Fibroblast of villous mesenchyme (primary cell): Measurements from ENCODE around the gene DRD3. TPM values are rescaled to one million over a fixed set of nuclear protein-coding genes. Genes with fewer than 3 reads are reported as not detected.

Experiments
- DNase-seq: peaks from one replicate; pipeline ENCODE4 v3.0.0-alpha.2; 2010; ENCODE audit warnings: low read depth
- H3K4me3 ChIP-seq: 2 replicates; pipeline ENCODE4 v1.5.1; 2011; ENCODE audit warnings: low read depth, mild to moderate bottlenecking, low read length
- total RNA-seq: library from RNA; depleted of rRNA; stranded (reverse); fragments of >200 nt; gene quantifications from 2 replicates; pipeline ENCODE4 v1.2.3, GENCODE V29; 2012
- TF ChIP-seq, protein P1 (sequence below): IDR thresholded peaks from 2 replicates; pipeline ENCODE4 v1.5.1; 2012; ENCODE audit warnings: low read depth, mild to moderate bottlenecking, low read length; ENCODE audit not compliant: insufficient read depth

The DRD3 gene
- total RNA-seq, 1 donor = not detected

DNA sequence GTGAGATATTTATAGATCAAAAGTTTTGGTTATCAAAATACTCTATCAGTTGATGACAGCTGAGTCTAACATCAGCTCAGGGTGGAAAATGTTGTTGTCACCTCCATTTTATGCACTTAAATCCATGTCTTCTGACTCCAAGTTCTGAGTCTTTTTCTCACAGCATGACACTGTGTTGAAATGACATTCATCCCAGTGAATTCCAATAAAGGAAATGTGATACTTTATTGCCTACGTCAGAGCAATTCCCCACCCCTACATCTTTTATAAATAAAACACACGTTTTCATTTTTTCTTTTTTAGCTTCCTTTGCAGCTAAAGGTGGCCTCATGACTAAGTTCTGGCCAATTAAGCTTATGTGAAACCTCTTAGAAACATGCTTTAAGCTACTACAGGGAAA is 10.7 kb downstream of the DRD3 start:
- DNase-seq = no peak
- TF ChIP-seq, protein P1, sequence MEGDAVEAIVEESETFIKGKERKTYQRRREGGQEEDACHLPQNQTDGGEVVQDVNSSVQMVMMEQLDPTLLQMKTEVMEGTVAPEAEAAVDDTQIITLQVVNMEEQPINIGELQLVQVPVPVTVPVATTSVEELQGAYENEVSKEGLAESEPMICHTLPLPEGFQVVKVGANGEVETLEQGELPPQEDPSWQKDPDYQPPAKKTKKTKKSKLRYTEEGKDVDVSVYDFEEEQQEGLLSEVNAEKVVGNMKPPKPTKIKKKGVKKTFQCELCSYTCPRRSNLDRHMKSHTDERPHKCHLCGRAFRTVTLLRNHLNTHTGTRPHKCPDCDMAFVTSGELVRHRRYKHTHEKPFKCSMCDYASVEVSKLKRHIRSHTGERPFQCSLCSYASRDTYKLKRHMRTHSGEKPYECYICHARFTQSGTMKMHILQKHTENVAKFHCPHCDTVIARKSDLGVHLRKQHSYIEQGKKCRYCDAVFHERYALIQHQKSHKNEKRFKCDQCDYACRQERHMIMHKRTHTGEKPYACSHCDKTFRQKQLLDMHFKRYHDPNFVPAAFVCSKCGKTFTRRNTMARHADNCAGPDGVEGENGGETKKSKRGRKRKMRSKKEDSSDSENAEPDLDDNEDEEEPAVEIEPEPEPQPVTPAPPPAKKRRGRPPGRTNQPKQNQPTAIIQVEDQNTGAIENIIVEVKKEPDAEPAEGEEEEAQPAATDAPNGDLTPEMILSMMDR = no peak
- H3K4me3 ChIP-seq = no peak overlapping the region

DNA sequence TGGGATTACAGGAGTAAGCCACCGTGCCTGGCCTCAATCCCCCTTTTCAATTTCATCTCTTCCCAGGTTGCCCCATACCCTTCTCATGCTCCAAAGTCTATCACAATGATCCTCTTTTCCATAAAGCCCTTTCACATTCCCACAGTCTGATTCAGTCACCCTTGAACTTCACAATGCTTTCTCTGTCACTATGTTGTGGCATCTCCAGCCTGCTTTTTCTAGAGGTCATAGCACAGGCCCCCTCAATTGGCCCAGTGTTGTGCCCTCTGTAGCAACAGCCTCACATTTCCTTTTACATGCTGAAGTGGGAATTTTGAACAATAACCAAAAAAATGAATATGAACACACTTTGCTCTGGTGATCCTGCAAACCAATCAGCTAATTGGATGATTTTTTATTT is 21.5 kb downstream of the DRD3 start:
- TF ChIP-seq, protein P1 = no peak
- H3K4me3 ChIP-seq = no peak overlapping the region
- DNase-seq = no peak

DNA sequence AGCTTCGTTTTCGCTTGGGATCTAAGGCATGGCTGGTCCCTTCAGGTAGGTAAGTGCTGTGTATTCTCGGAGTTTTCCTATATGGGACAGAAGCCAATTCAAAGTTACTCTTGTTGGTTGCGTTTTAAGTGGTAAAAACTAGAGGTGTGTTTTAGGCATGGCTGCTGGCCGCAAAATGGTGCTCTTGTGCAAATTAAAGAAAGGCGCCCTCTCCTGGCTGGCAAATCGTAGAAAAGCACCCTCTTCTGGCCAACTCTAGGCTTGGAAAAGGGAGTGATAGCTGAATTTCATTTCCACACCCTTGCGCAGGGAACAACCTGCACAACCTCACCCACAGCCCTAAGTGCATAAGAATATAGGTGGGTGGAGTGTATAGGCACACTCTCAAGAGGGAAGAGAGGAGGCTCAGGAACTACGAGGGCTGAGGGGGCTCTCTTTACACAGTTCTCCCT is 23.5 kb downstream of the DRD3 start:
- H3K4me3 ChIP-seq = no peak overlapping the region
- TF ChIP-seq, protein P1 = peak; percentile 56
- DNase-seq = peak; percentile 30

DNA sequence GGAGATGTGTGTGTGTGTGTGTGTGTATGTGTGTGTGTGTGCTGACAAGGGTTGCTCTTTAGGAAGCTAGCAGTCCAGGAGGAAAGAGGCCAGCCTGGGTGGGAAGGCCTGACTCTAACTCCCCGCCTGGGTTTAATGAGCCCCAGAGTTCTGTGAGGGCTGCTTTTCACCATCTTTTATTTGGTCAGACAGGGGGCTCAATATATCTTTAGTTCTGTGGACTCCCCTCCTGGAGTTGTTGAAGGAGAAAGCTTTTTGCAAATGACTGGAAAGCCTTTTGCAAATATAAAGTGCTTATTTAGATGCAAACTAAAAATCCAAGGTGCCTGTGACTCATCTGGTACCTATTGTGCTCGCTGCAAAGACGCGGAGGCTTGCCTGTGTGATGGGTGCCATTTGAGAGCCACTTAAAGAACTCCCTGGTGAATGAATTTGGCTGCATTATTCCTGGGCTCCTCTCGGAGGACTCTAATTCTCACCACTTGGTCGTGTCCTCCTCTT is 24.5 kb downstream of the DRD3 start:
- TF ChIP-seq, protein P1 = no peak
- no peak for DNase-seq
- no peak overlapping the region for H3K4me3 ChIP-seq

DNA sequence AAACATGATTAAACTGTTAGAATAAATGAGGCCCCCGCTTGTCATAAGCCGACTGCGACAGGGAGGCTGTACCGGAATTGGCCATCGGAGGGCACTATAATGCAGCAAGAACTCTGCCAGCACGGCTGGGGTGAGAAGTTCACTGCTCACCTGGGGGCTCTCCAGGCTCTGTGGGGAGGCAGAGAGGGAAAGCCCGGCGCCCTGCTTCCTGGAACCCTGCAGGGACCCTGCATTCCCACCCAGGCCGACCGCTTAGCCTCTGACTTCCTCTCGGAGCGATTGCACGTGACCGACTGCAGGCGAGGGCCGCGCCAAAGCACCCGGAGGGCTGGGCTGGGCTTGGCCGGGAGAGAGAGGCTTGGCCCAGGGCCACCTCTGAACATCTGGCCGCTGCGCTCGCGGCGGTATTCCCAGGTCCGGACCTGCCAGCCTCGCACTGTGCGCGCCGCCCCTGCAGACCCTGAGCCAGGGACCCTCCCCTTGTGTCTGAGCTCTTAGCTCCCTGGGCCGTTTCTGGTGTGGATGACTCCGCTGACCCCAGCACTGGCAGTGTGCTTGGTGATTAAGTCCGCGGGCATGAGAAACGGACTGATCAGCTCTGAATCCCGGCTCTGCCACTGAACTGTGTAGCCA is 26.2 kb downstream of the DRD3 start:
- peak overlapping the region; percentile 62 for H3K4me3 ChIP-seq
- DNase-seq = peak; percentile 62
- TF ChIP-seq, protein P1 = peak; percentile 92

DNA sequence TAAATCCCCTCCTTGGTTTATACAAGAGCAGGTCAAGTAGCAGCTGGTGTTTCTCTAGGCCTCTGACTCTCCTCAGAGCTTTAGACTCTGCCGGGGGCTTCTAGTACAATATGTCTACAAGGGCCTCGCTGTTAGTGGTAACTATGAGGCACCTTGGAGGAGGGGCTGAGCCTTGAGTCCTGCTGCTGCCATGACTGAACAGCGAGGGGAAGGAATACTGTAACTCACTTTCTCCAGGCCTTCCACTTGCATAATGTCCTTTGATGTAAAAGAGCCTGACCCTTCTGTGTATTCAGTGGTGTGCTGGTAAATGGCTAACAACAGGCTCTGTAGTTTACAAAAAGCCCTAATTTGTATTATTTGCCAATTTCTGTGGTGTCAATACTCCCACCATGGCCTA is 27.8 kb downstream of the DRD3 start:
- TF ChIP-seq, protein P1 = no peak
- no peak for DNase-seq
- H3K4me3 ChIP-seq = no peak overlapping the region

DNA sequence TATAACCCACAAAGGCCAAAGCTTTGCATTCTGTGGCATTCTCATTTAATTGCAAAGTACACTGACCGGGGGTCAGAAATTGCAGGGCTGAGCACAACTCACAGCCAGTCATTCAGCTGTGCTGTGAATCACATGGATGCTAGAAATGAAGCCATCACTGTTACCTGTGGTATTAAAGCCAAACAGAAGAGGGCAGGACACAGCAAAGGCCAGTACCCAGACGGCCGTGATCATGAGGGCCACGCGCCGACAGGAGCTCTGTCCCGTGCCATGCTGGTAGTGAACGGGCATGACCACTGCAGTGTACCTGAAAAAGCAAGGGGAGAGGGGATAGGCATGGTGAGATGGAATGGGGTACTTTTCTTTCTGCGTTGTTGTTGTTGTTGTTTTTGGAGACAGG is 31.6 kb downstream of the DRD3 start:
- H3K4me3 ChIP-seq = no peak overlapping the region

More for the DNA sequence above, 31.6 kb downstream of the DRD3 start:
- TF ChIP-seq, protein P1 = no peak
- DNase-seq = no peak
